ENCODE measurements around the gene ACSM2B.
"Not testable (repeated sequence)": the region's sequence is repeated elsewhere in the genome, so short reads cannot be mapped to it uniquely, and the experiment has no call there.

Gene ACSM2B

GRCh38 chr16:20602205-20602604 lies 26.0 kb upstream of the ACSM2B start:
- H3K79me2 ChIP-seq (ENCODE audit: control insufficient read depth, insufficient read depth, low read length); H3K4me2 ChIP-seq (ENCODE audit: low read length); H3K56ac ChIP-seq (ENCODE audit: low read length); H3K27me3 ChIP-seq (ENCODE audit: insufficient read depth, low read length, poor library complexity); H3K9ac ChIP-seq (ENCODE audit: low read length); H3K18ac ChIP-seq (ENCODE audit: low read length); H4K5ac ChIP-seq (ENCODE audit: low read length); H2AK5ac ChIP-seq (ENCODE audit: low read length); H4K8ac ChIP-seq (ENCODE audit: low read depth, low read length); H3K23ac ChIP-seq (ENCODE audit: low read length); H3K4me3 ChIP-seq (ENCODE audit: low read length); H3K4ac ChIP-seq (ENCODE audit: low read depth, low read length); H2BK120ac ChIP-seq (ENCODE audit: low read depth, low read length); H2BK15ac ChIP-seq (replicated peaks; ENCODE audit: low read depth); H2BK5ac ChIP-seq (ENCODE audit: low read length); H3K27ac ChIP-seq (ENCODE audit: low read depth, low read length); H3K79me1 ChIP-seq (ENCODE audit: low read length); H3K36me3 ChIP-seq (ENCODE audit: control insufficient read depth, insufficient read depth, low read length); H3K4me1 ChIP-seq (ENCODE audit: control insufficient read depth, low read depth, low read length): not testable (repeated sequence)
- no CpG with 5 or more reads among the region's 11 CpGs for whole genome bisulfite sequencing (ENCODE audit: extremely low coverage, insufficient coverage, low lambda C conversion rate)
- peak; percentile 34 for DNase-seq

- DNase-seq; H3K36me3 ChIP-seq (ENCODE audit: control insufficient read depth, insufficient read depth, low read length); H3K4me2 ChIP-seq (ENCODE audit: low read length); H3K4ac ChIP-seq (ENCODE audit: low read depth, low read length); H3K79me2 ChIP-seq (ENCODE audit: control insufficient read depth, insufficient read depth, low read length); H3K27me3 ChIP-seq (ENCODE audit: insufficient read depth, low read length, poor library complexity); H2BK15ac ChIP-seq (replicated peaks; ENCODE audit: low read depth); H2AK5ac ChIP-seq (ENCODE audit: low read length); H3K79me1 ChIP-seq (ENCODE audit: low read length); H3K9ac ChIP-seq (ENCODE audit: low read length); H3K18ac ChIP-seq (ENCODE audit: low read length); H2BK120ac ChIP-seq (ENCODE audit: low read depth, low read length); H3K56ac ChIP-seq (ENCODE audit: low read length); H3K4me3 ChIP-seq (ENCODE audit: low read length); H4K5ac ChIP-seq (ENCODE audit: low read length); H2BK5ac ChIP-seq (ENCODE audit: low read length); H4K8ac ChIP-seq (ENCODE audit: low read depth, low read length); H3K27ac ChIP-seq (ENCODE audit: low read depth, low read length); H3K23ac ChIP-seq (ENCODE audit: low read length); H3K4me1 ChIP-seq (ENCODE audit: control insufficient read depth, low read depth, low read length): not testable (repeated sequence)
- no CpG with 5 or more reads among the region's 5 CpGs for WGBS (ENCODE audit: extremely low coverage, insufficient coverage, low lambda C conversion rate)
Observed at GRCh38 chr16:20599475-20599874, 23.3 kb upstream of the ACSM2B start.

GRCh38 chr16:20598832-20599469 lies 22.8 kb upstream of the ACSM2B start:
- H3K56ac ChIP-seq (ENCODE audit: low read length): no peak overlapping the region
- no peak overlapping the region for H3K4me2 ChIP-seq (ENCODE audit: low read length)
- H2BK120ac ChIP-seq (ENCODE audit: low read depth, low read length): no peak overlapping the region
- no peaks in the 10 kb centered on the region for H3K79me1 ChIP-seq (ENCODE audit: low read length)
- no peak overlapping the region for H2BK5ac ChIP-seq (ENCODE audit: low read length)
- no peaks in the 10 kb centered on the region for H3K36me3 ChIP-seq (ENCODE audit: control insufficient read depth, insufficient read depth, low read length)
- no peak overlapping the region for H3K18ac ChIP-seq (ENCODE audit: low read length)
- H4K5ac ChIP-seq (ENCODE audit: low read length): no peak overlapping the region
- no peaks in the 10 kb centered on the region for H3K4me1 ChIP-seq (ENCODE audit: control insufficient read depth, low read depth, low read length)
- H2AK5ac ChIP-seq (ENCODE audit: low read length): no peak overlapping the region
- WGBS (ENCODE audit: extremely low coverage, insufficient coverage, low lambda C conversion rate): no CpG with 5 or more reads among the region's 5 CpGs
- H3K79me2 ChIP-seq (ENCODE audit: control insufficient read depth, insufficient read depth, low read length): no peaks in the 10 kb centered on the region
- H4K8ac ChIP-seq (ENCODE audit: low read depth, low read length): no peak overlapping the region
- H3K4ac ChIP-seq (ENCODE audit: low read depth, low read length): no peak overlapping the region
- H2BK15ac ChIP-seq (replicated peaks; ENCODE audit: low read depth): no peak overlapping the region
- H3K23ac ChIP-seq (ENCODE audit: low read length): no peak overlapping the region
- no peak overlapping the region for H3K4me3 ChIP-seq (ENCODE audit: low read length)
- H3K27me3 ChIP-seq (ENCODE audit: insufficient read depth, low read length, poor library complexity): no peaks in the 10 kb centered on the region
- no peak overlapping the region for H3K27ac ChIP-seq (ENCODE audit: low read depth, low read length)
- peak; percentile 26 for DNase-seq
- no peak overlapping the region for H3K9ac ChIP-seq (ENCODE audit: low read length)

GRCh38 chr16:20595694-20596093 lies 19.5 kb upstream of the ACSM2B start:
- H3K9ac ChIP-seq (ENCODE audit: low read length); H2BK5ac ChIP-seq (ENCODE audit: low read length): not testable (repeated sequence)
- no CpG with 5 or more reads among the region's 2 CpGs for WGBS (ENCODE audit: extremely low coverage, insufficient coverage, low lambda C conversion rate)

GRCh38 chr16:20595068-20595467 lies 18.9 kb upstream of the ACSM2B start:
- not testable (repeated sequence) for H3K27ac ChIP-seq (ENCODE audit: low read depth, low read length); H3K18ac ChIP-seq (ENCODE audit: low read length); H4K8ac ChIP-seq (ENCODE audit: low read depth, low read length)

More at GRCh38 chr16:20595694-20596093, 19.5 kb upstream of the ACSM2B start:
- not testable (repeated sequence) for H3K4ac ChIP-seq (ENCODE audit: low read depth, low read length); H4K5ac ChIP-seq (ENCODE audit: low read length); H3K4me3 ChIP-seq (ENCODE audit: low read length); H3K79me1 ChIP-seq (ENCODE audit: low read length); H2BK120ac ChIP-seq (ENCODE audit: low read depth, low read length); H3K23ac ChIP-seq (ENCODE audit: low read length); H3K56ac ChIP-seq (ENCODE audit: low read length); H3K79me2 ChIP-seq (ENCODE audit: control insufficient read depth, insufficient read depth, low read length); DNase-seq; H3K27me3 ChIP-seq (ENCODE audit: insufficient read depth, low read length, poor library complexity); H3K27ac ChIP-seq (ENCODE audit: low read depth, low read length); H2AK5ac ChIP-seq (ENCODE audit: low read length); H3K4me2 ChIP-seq (ENCODE audit: low read length); H2BK15ac ChIP-seq (replicated peaks; ENCODE audit: low read depth); H3K4me1 ChIP-seq (ENCODE audit: control insufficient read depth, low read depth, low read length); H3K36me3 ChIP-seq (ENCODE audit: control insufficient read depth, insufficient read depth, low read length); H4K8ac ChIP-seq (ENCODE audit: low read depth, low read length); H3K18ac ChIP-seq (ENCODE audit: low read length)

GRCh38 chr16:20592780-20593179 lies 16.6 kb upstream of the ACSM2B start:
- not testable (repeated sequence) for H3K4me1 ChIP-seq (ENCODE audit: control insufficient read depth, low read depth, low read length); H4K5ac ChIP-seq (ENCODE audit: low read length); H3K23ac ChIP-seq (ENCODE audit: low read length); H2BK120ac ChIP-seq (ENCODE audit: low read depth, low read length); H3K18ac ChIP-seq (ENCODE audit: low read length); H3K36me3 ChIP-seq (ENCODE audit: control insufficient read depth, insufficient read depth, low read length); H3K56ac ChIP-seq (ENCODE audit: low read length); H3K4me3 ChIP-seq (ENCODE audit: low read length); H2BK5ac ChIP-seq (ENCODE audit: low read length); H3K27me3 ChIP-seq (ENCODE audit: insufficient read depth, low read length, poor library complexity); H2BK15ac ChIP-seq (replicated peaks; ENCODE audit: low read depth); H3K79me1 ChIP-seq (ENCODE audit: low read length); H3K27ac ChIP-seq (ENCODE audit: low read depth, low read length); H3K79me2 ChIP-seq (ENCODE audit: control insufficient read depth, insufficient read depth, low read length); DNase-seq; H3K4me2 ChIP-seq (ENCODE audit: low read length); H2AK5ac ChIP-seq (ENCODE audit: low read length); H3K9ac ChIP-seq (ENCODE audit: low read length); H4K8ac ChIP-seq (ENCODE audit: low read depth, low read length); H3K4ac ChIP-seq (ENCODE audit: low read depth, low read length)
- WGBS (ENCODE audit: extremely low coverage, insufficient coverage, low lambda C conversion rate): 100% methylated on average over 1 of the region's 1 CpG

More at GRCh38 chr16:20595068-20595467, 18.9 kb upstream of the ACSM2B start:
- H3K23ac ChIP-seq (ENCODE audit: low read length); H4K5ac ChIP-seq (ENCODE audit: low read length); H3K4me3 ChIP-seq (ENCODE audit: low read length); H3K9ac ChIP-seq (ENCODE audit: low read length); H3K36me3 ChIP-seq (ENCODE audit: control insufficient read depth, insufficient read depth, low read length); H2BK5ac ChIP-seq (ENCODE audit: low read length); H3K4me1 ChIP-seq (ENCODE audit: control insufficient read depth, low read depth, low read length); H2BK15ac ChIP-seq (replicated peaks; ENCODE audit: low read depth); H2BK120ac ChIP-seq (ENCODE audit: low read depth, low read length); H2AK5ac ChIP-seq (ENCODE audit: low read length); H3K4ac ChIP-seq (ENCODE audit: low read depth, low read length); H3K4me2 ChIP-seq (ENCODE audit: low read length); H3K79me1 ChIP-seq (ENCODE audit: low read length); H3K27me3 ChIP-seq (ENCODE audit: insufficient read depth, low read length, poor library complexity); DNase-seq; H3K79me2 ChIP-seq (ENCODE audit: control insufficient read depth, insufficient read depth, low read length); H3K56ac ChIP-seq (ENCODE audit: low read length): not testable (repeated sequence)
- no CpG with 5 or more reads among the region's 2 CpGs for WGBS (ENCODE audit: extremely low coverage, insufficient coverage, low lambda C conversion rate)

Measured in mesendoderm (in vitro differentiated cells).